HTERT RPE-1 (cell line): Measurements from ENCODE around the gene PSMD4.

Experiments
- in situ Hi-C: fragments of 300-500 bp; cut with MboI; formaldehyde crosslinking; loops from 4 replicates; pipeline ENCODE4 v1.14.3; 2020; ENCODE audit warnings: low sequenced_read_pairs

Gene PSMD4

DNA sequence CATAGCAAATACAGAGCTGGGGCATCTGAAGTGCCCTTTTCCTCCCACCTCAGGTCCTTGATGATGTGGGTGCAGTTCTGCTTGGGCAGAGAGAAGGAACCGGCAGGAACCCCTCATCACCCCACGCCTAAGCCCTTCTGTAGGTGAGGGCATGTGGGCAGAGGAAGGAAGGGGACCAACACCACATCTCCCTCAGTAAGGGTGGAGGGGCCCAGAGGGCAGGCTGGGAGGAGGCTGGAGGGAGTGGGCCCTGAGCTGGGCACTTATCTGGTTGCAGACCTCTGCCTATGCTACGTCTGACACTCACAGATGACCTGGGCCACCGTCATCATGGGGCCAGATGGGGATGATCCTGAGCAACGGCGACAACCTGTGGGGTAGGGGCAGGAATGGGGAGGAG, 38.6 kb downstream of the PSMD4 start:
- in situ Hi-C loops = no loop called here

DNA sequence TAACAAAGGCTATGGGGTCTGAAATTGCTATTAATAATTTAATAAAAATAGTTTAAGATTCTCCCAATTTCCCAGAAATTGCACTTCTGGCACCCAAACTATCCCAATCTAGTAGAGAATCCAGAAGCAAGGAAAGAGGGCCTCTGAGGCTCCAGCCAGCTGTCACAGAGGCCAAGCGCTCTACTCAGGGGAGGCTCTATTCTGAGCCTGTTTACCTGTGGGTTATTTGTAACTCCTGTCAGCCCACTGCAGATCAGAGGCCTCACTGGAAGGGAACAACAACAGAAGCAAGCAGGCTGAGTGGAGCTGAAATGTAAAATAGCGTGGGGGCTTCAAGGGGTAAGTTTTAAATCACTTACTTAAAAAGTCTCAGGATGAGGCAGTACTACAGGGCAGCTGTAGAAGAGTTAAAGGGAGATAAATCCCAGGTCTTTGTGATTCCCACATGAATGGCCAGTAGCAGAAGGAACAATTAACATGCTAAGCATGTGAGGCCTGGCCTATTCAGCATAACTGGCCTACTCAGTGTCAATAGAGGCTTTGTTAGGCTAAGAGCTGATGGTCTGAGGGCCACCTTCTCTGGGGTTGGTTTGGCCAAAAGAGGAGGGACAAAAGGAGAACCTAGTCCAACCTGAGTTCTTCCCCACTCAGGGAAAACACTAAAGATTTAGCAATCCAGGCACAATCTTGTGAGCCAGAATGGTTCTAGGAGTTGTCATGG, 40.4 kb downstream of the PSMD4 start:
- in situ Hi-C loops = no loop called here

DNA sequence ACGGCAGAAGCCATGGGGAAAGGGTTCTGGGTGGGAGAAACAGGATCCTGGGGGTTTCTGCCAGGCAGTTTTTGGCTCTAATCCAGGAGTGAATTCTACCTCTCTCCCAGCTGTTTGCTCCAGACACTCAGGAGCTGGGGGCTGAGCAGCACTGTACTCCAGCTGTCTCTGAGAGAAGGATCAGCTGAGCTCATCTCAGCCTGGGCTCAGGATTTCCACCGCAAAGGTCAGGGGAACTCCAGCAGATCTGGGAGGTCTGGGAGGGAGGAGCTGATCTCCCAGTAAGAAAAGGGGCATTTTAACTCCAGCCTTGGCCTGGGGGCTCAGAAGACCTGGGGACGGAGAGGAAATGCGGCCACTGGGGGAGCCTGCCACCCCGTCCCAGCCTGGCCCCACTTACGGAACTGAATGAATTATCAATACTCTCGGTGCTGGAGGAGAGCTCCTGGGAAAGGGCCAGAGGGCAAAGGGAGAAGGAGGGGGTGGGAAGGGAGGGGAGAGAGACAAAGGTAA, 55.3 kb downstream of the PSMD4 start:
- in situ Hi-C loops = no loop called here

DNA sequence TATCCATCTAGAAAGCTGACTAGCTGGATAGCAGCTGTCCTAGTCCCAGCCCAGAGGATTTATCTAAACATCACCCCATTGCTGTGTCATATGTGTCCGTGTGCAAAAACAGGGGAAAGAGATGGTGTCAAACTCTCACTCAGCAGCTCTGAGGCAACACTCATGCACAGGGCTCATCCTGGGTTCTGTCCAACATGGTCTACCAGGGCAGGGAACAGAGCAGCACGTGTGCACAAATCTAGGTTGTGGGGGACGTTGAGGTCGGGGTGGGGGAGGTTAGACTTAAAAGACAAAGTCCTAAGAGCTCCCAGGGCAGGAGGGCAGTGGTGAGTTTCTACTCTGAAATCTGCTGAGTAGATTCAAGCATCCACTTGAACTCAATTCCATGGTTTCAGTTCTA, 56.5 kb downstream of the PSMD4 start:
- in situ Hi-C loops = no loop called here

DNA sequence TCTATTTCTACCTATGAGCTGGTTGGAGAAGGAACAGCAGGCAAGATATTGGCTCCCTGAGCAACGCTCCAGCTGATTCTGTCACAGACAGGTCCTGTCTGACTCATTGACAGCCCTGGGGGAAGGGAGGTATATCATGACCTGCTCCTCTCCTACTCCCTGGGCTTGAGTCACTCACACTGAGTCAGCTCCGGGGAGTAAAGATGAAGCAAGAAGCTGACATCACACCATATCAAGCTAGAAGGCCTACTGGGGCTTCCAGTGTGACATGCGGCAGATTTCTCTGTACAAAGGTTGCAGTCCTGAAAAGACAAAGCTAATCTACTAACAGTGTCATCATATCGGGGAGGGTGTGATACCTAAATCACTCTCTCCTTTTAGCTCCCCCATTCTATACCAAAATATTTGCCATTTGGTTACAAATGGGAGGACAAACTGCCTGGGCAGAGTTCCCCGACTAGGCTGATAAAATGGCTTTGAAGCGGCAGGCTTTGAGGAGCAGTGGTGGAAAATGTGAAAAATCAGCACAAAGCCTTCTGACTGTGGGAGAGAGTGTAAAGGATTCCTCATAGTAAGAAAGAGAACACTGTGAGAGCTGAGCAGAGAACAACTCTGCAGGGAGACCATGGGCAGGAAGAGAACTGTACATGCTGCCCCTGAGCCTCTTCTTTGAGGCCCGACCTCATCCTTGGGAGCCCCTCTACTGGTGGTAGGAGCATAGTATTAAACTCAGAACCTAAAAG, 57.2 kb downstream of the PSMD4 start:
- in situ Hi-C loops = no loop called here

DNA sequence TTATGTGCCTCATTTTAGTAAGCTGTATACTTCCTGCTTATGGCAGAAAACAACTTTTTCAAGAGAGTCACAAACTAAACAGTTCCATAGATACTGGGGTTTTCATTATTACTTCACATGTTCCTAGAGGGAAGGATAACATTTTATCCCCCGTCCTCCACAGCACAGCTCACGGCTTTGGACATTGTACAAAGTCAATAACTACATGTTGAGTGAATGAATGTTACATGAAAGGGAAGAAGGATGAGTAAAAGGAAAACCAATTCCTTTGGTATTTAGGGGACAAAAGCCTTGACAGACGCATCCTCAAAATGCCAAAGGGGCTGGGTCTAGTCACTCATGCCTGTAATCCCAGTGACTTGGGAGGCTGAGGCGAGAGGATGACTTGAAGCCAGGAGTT, 57.9 kb downstream of the PSMD4 start:
- in situ Hi-C loops = no loop called here

DNA sequence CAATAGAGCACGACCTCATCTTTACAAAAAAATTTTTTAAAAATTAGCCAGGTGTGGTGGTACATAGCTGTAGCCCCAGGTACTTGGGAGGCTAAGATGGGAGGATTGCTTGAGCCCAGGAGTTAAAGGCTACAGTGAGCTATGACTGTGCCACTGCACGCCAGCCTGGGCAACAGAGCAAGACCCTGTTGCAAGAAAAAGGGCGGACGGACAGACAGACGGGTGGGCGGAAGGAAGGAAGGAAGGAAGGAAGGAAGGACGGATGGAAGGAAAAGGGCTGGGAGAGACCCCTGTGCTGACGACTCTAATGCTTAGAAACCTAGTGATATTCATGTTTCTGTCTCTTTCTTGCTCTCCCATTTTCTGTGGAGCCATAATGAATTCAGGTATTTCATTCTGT, 58.3 kb downstream of the PSMD4 start:
- in situ Hi-C loops = no loop called here

DNA sequence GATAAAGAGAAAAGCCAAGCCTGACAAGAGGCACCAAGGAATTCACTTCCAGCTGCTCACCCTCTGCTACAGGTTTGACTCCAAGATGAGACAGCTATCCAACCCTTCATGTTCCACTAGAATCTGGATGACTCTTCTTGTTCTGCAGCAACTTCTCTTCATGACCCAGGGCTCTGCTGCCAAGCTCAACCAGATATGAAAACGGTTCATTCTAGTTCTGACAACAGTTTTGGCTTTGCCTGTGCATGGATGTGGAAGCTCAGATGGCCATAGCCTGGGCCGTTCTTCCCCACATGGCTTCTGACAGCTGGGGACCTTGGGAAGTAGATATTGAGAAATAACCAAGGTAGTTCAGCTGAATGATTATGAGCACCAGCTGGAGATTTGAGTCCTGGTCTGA, 59.0 kb downstream of the PSMD4 start:
- in situ Hi-C loops = no loop called here

DNA sequence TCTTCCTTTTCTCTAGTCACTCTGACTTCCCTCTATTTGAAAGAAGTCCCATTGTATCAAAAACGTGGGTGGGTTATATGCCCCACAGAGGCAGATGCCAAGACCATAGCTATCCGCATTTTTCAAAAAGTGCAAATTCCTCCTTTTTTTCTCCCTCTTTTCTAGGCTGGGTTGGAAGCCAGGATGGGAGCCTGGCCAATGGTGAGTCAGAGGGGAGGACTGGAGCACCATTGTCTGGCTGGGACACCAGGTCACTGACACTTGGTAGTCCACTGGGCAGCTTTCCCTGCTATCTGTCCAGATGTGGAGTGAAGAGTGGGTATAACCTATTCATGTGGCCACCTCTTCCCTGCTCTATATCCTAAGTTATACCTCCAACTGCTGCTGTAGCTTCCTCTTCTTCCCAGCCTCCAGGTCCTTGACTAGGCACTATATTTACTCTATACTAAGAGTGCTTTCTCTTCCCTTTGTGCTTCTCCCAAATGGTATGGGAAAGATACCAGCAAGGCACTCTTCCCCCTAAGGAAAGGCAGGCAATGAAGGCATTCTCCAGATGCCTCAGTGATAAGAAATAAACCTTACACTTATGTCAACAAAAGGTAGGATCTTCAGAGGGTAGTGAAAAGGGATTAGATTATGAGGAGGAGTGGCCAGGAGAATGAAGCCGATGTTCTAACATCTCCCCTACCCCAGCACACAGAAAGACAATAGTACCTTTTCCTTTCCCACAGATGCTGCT, 59.8 kb downstream of the PSMD4 start:
- in situ Hi-C loops = no loop called here

DNA sequence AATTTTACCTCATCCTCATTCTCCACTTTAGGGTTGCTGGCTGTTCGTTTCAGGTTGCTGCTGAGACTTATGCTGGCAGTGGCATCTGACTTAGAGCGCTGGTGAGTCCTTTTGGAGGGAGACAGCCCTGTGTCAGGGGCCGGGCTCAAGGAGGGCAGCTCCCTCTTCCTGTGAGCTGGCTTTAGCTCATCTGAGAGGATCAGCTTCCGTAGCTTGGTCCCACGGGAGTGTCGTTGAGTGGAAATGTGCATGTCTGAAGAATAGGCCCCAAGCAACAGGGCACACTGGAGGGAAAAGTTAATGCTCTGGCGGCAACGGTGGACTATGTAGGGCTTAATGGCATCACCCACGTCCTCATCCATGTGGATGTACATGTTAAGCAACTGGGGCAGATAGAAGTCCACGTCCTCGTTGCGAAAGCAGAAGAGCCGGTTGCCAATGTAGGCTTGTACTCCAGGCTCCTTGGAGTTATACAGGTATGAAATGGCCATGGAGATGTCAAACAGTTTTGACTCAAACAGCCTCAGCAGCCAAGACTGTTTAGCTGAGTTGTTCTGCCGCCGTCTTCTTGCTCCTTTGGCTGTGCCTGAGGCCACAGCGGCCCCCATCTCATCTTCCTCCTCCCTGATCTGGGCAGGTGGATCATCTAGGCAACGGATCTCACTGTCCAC, 61.2 kb downstream of the PSMD4 start:
- in situ Hi-C loops = no loop called here
